Breast epithelium (tissue), 3 donors: ENCODE data around the gene FLCN.

Source experiments
- POLR2A ChIP-seq: fragments of 450-650 bp; IDR thresholded peaks from one replicate; pipeline ENCODE4 v1.6.1; 2016; ENCODE audit warnings: antibody characterized with exemption, mild to moderate bottlenecking, moderate library complexity
- POLR2AphosphoS5 ChIP-seq, 3 donors: sonication (generic); formaldehyde crosslinking; IDR thresholded peaks; one replicate each; pipeline ENCODE4 v1.6.1; 2017; ENCODE audit warnings: antibody characterized with exemption in 3 of 3
- TF ChIP-seq, protein P1 (sequence below), 3 donors: fragments of 450-650 bp; IDR thresholded peaks; one replicate each; pipeline ENCODE4 v1.5.1; 2016 to 2017; ENCODE audit warnings: antibody characterized with exemption in 3 of 3, mild to moderate bottlenecking in 3 of 3, moderate library complexity in 3 of 3

DNA sequence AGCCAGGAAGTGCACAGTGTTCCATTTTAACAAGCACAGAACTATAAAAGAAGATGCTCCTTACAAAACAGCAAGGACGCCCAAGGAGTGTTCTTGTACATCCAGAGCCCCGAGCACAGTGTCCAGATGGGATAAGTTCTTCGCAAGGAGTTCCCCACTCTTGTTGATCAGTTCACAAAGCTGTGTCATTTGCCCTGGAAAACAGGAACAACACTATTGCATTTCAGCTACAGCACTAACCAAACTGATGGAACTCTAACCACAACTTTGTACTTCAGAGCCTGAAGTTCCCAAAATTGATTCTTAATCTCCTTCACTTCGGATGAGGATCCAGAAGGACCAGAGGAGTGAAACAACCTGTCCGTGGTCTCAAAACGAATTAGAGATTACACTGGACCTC is 39.0 kb upstream of the FLCN start:
- TF ChIP-seq, protein P1, sequence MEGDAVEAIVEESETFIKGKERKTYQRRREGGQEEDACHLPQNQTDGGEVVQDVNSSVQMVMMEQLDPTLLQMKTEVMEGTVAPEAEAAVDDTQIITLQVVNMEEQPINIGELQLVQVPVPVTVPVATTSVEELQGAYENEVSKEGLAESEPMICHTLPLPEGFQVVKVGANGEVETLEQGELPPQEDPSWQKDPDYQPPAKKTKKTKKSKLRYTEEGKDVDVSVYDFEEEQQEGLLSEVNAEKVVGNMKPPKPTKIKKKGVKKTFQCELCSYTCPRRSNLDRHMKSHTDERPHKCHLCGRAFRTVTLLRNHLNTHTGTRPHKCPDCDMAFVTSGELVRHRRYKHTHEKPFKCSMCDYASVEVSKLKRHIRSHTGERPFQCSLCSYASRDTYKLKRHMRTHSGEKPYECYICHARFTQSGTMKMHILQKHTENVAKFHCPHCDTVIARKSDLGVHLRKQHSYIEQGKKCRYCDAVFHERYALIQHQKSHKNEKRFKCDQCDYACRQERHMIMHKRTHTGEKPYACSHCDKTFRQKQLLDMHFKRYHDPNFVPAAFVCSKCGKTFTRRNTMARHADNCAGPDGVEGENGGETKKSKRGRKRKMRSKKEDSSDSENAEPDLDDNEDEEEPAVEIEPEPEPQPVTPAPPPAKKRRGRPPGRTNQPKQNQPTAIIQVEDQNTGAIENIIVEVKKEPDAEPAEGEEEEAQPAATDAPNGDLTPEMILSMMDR (IDR thresholded peaks at IDR 0.05) = no peak
- TF ChIP-seq POLR2AphosphoS5 (IDR thresholded peaks at IDR 0.05) (no peak), POLR2A (no peak)
